Endometrial microvascular endothelial cells (primary cell): Measurements from ENCODE around the gene AMOTL1. TPM values are rescaled to one million over a fixed set of nuclear protein-coding genes. Genes with fewer than 3 reads are reported as not detected.
"Not testable (repeated sequence)": the region's sequence is repeated elsewhere in the genome, so short reads cannot be mapped to it uniquely, and the experiment has no call there.

Experiments used
- in situ Hi-C: cut with HindIII; loops from 2 replicates; pipeline ENCODE4 v1.10.0; 2017; ENCODE audit warnings: low sequenced_read_pairs, low pct_unique_long_range_greater_than_20kb; ENCODE audit errors: inconsistent ontology term
- total RNA-seq: library from RNA; depleted of rRNA; stranded (reverse); fragments of >200 nt; gene quantifications from one replicate; pipeline ENCODE4 v1.2.3, GENCODE V29; 2015; ENCODE audit errors: inconsistent ontology term

The AMOTL1 gene
- total RNA-seq, 1 donor from 2014 or later, result 21.9 TPM

GRCh38 chr11:94803491-94803890 lies 35.3 kb downstream of the AMOTL1 start:
- in situ Hi-C loops, result no loop called here

DNA sequence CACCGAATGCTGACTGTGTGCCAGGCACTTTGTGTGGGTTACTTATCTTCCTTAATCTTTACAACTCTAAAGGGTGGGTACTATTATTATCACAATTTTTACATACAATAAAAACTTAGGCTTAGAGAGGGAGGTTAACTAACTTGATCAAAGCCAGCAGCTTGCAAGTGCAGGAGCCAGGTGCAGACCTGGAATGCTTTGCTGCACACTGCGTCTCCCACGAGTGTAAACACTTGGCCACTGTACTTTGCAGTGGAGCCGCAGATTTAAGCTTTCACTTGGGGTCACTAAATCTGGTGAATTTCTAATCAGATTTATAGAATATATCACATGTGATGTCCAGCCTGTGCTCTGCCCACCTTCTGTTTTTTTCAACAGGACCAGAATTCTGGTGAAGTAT lies 36.7 kb downstream of the AMOTL1 start:
- in situ Hi-C loops, result no loop called here

DNA sequence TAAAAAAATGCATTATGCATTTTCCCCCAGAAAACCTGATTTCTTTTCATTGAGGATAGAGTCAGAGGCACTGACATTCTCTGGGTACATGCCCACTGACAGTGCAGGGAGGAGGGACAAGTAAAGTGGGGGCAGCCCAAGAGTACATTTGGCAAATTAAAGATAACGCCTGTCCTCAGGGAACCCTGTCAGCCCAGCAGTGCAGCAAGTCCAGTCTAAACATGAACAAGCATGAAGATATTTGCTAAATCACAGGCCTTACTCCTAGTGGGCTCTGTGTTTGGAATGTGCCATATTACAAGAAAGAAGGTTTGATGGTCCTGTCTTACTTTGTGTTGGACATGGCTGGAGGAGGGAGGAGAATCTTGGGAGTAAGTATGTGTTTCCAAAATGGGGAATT lies 37.9 kb downstream of the AMOTL1 start:
- in situ Hi-C loops, result no loop called here

- in situ Hi-C loops, result no loop called here
These were observed 38.3 kb downstream of the AMOTL1 start for GRCh38 chr11:94806419-94806818.

GRCh38 chr11:94809251-94809650 lies 41.1 kb downstream of the AMOTL1 start:
- in situ Hi-C loops, result no loop called here

- in situ Hi-C loops, result not testable (repeated sequence)
These were observed 44.9 kb downstream of the AMOTL1 start for GRCh38 chr11:94812724-94813720.

GRCh38 chr11:94814272-94814976 lies 46.3 kb downstream of the AMOTL1 start:
- in situ Hi-C loops, result no loop called here

- in situ Hi-C loops, result no loop called here
These were observed 47.7 kb downstream of the AMOTL1 start for GRCh38 chr11:94815705-94816344.

- in situ Hi-C loops, result no loop called here
These were observed 52.3 kb downstream of the AMOTL1 start for GRCh38 chr11:94820480-94820879.

DNA sequence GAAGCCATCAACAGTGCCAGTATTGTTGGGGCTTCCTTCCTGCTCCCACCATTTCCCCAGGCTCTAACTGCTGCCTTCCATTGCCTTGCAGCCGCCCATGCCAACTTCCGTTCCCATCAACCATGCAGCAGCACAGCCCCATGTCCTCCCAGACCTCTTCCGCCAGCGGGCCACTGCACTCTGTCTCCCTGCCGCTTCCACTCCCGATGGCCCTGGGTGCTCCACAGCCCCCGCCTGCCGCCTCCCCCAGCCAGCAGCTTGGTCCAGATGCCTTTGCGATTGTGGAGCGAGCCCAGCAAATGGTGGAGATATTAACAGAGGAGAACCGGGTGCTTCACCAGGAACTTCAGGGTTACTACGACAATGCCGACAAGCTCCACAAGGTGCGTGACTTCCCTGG lies 53.3 kb downstream of the AMOTL1 start:
- in situ Hi-C loops, result no loop called here

GRCh38 chr11:94822080-94822479 lies 53.9 kb downstream of the AMOTL1 start:
- in situ Hi-C loops, result no loop called here

DNA sequence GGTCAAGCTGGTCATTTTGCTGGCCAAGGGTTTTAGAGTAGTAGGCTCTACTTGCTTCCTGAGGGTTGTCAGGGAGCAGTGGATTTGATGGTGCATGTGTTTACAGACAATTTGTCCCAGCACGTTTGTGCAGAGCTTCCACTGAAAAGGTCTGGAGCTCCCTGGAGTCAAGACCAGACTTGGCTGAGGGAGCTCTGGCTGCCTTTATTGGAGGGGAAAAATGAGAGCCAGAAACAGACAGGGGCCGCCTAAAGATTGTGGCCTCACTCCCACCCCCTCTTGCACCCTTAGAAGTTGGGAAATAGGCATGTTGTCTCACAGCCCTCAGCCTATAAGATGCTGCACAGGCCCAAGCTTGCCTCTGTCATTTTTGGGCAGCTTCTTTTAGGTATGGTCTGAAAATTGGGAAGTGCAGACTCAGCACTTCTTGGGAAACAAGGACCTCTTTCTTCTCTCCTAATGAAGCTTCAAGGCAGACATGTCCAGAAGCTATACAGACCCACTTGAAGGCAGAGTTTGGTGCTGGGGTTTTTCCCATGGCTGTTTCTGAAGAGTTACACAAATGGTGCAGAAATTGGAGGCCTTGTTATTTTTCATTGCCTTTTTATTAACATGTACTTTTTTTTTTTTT lies 55.1 kb downstream of the AMOTL1 start:
- in situ Hi-C loops, result no loop called here

GRCh38 chr11:94825031-94825430 lies 56.9 kb downstream of the AMOTL1 start:
- in situ Hi-C loops, result no loop called here

- in situ Hi-C loops, result no loop called here
These were observed 57.3 kb downstream of the AMOTL1 start for GRCh38 chr11:94825481-94825880.

DNA sequence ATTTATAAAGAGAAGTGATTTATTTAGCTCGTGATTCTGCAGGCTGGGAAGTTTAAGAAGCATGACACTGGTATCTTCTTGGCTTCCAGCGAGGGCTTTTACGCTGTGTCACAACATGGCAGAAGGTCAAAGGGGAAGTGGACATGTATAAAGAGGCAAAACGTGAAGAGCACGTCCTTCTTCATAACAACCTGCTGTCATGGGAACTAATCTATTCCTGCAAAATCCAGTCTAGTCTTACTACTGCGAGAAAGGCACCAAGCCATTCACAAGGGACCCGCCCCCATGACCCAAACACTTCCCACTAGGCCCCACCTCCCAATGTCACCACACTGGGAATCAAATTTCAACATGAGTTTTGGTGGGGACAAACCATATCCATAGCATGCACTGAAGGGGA lies 58.3 kb downstream of the AMOTL1 start:
- in situ Hi-C loops, result no loop called here

DNA sequence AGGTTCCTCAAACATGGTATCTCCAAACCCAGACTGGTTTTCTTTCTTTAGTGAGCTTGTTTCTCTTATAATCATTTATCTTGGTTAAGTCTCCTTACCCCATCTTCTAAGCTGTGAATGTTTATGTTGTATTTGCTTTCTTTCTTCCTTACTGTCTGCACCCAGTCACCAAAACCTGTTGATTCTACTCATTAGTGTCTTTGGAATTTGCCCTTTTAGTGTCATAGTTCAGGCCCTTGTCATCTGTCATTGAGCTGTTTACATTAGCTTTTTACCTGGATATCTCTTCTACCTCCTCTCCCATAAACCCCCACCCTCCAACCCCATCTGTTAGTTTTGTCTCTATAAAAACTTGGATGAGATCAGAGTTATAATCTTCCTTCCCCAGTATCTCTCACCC lies 59.9 kb downstream of the AMOTL1 start:
- in situ Hi-C loops, result no loop called here

DNA sequence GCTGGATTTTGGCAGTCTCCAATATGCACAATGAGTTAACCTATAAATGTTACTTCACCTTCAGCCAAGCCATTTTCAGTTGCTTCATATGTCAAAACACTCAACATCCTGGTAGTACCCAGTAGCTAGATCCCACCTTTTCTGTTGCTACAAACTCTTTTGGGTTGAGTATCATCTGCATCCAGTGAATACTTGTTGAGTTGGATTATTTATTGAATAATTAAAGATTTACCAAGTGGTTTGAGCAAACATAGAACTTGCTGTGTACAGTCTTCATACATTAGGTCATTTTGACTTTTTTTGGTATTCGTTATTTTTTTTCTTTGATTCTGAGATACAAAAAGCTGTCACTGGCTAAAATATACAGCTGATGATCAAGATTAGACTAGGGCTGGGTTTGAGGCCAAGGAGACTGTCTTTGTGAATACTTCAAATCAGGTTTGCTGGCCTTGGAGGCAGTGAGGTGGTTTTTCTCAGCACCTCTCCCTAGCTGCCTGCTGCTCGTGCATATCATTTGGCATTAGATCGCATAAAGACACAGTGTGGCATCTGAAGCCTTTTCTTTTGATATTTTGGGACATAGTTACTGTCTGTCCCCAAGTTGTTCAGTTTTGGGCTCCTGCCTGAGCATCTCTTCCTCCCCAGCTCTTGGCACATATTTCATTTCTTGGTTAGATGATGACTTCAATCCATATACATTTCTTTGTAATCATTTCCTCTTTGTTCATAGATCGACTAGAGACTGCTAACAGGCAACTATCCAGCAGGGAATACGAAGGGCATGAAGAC lies 62.8 kb downstream of the AMOTL1 start:
- in situ Hi-C loops, result no loop called here

- in situ Hi-C loops, result no loop called here
These were observed 63.4 kb downstream of the AMOTL1 start for GRCh38 chr11:94831529-94831928.
